Body of pancreas (tissue), 4 donors: ENCODE results near the gene KLK1. TPM values are rescaled to one million over a fixed set of nuclear protein-coding genes. Genes with fewer than 3 reads are reported as not detected.

Experiments
- ATAC-seq: fragments of 150-250 bp; one replicate; pipeline ENCODE4 v1.9.1; 2016
- DNase-seq, 4 donors: peaks; one replicate each; pipeline ENCODE4 v3.0.0-alpha.2; 2019
- H3K27ac ChIP-seq, 4 donors: fragments of 200-600 bp; sonication (generic); 1 replicate in 3 of 4; 2 replicates in 1 of 4; pipeline versions ENCODE4 v1.5.1 to v1.6.1; 2016 to 2019; ENCODE audit warnings: mild to moderate bottlenecking in 1 of 4, mixed read lengths in 1 of 4, moderate library complexity in 1 of 4
- H3K27me3 ChIP-seq, 2 donors: fragments of 200-600 bp; sonication (generic); one replicate each; pipeline ENCODE4 v1.6.0; 2016; ENCODE audit warnings: mild to moderate bottlenecking in 1 of 2
- H3K36me3 ChIP-seq, 2 donors: fragments of 200-600 bp; sonication (generic); replicated peaks in 1 of 2; 2 replicates each; pipeline ENCODE4 v1.5.1; 2016; ENCODE audit warnings: low read depth in 2 of 2; ENCODE audit not compliant: insufficient read depth in 1 of 2
- H3K4me1 ChIP-seq: fragments of 200-600 bp; sonication (generic); one replicate; pipeline ENCODE4 v1.6.0; 2016
- H3K4me3 ChIP-seq, 2 donors: fragments of 200-600 bp; sonication (generic); 1 replicate in 1 of 2; 2 replicates in 1 of 2; pipeline ENCODE4 v1.5.1; 2016 to 2019
- H3K9me3 ChIP-seq, 3 donors: fragments of 200-600 bp; sonication (generic); 1 replicate in 2 of 3; 2 replicates in 1 of 3; pipeline ENCODE4 v1.5.1; 2016
- POLR2A ChIP-seq, 3 donors: fragments of 450-650 bp; IDR thresholded peaks; one replicate each; pipeline ENCODE4 v1.6.1; 2016; ENCODE audit warnings: antibody characterized with exemption in 3 of 3, mild to moderate bottlenecking in 2 of 3
- WGBS, 2 donors: methylation state at CpG; one replicate each; pipeline ENCODE4 v1.1.5; 2017; 5-methylcytosine and 5-hydroxymethylcytosine counted together
- intact Hi-C: fragments of 100-400 bp; cut with DNase I; formaldehyde crosslinking; loops from one replicate; pipeline ENCODE4 v1.15.1; 2023
- total RNA-seq, 2 donors: library from RNA; depleted of rRNA; stranded (reverse); fragments of >200 nt; gene quantifications; one replicate each; pipeline ENCODE4 v1.1.0, GENCODE V29; 2016
- TF ChIP-seq, protein P1 (sequence below), 7 experiments: fragments of 450-650 bp in 4 of 7; fragments of 200-600 bp in 3 of 7; sonication (generic) in 3 of 7; IDR thresholded peaks; one replicate each; pipeline ENCODE4 v1.5.1; 2016 to 2019; ENCODE audit warnings: antibody characterized with exemption in 7 of 7

Gene KLK1
- total RNA-seq, 2 donors from 2014 or later = 937 to 947 TPM

DNA sequence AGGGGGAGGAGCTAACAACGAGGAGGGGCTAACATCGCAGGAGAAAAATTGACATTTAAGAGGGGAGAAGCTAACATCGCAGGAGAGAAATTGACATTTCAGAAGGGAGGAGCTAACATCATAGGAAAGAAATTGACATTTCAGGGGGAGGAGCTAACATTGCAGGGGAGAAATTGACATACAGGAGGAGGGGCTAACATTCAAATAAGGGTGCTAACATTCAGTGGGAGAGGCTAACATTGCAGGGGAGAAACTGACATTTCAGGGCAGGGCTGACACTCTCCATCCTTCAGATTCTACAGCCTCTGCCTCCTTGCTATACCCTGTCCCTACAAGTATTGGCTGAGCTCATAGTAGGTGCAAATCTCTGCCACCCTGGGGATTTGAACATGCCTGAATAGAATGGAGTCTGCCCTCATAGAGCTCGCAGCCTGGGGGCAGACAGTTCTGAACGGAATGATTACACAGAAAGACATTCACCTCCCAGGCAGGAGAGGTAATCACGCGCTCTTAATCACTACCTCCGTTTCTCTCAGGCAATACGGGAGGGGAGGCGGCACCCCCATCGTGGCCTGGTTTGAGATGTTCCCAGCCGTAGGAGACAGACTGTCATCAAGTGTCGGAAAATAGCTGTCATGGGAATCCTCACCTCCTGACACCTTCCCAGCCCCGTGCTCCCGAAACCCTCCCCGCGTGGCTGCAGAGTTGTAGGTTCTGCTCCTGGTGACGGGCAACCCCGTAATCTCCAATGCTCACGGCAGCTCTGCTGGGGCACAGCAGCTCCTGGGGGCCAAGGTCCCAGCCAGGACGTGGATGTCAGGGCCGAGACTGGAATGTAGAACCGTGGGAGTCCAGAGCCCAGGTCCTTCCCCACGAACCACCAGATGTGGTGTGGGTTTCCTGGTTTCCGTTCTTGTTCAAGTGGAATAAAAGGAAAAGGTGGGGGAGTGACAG, 43.8 kb downstream of the KLK1 start:
- WGBS, 2 donors = 30 to 31% methylated on average over 12 to 25 of the region's 25 CpGs
- TF ChIP-seq POLR2A (IDR thresholded peaks at IDR 0.05) = no peak
- TF ChIP-seq, protein P1, sequence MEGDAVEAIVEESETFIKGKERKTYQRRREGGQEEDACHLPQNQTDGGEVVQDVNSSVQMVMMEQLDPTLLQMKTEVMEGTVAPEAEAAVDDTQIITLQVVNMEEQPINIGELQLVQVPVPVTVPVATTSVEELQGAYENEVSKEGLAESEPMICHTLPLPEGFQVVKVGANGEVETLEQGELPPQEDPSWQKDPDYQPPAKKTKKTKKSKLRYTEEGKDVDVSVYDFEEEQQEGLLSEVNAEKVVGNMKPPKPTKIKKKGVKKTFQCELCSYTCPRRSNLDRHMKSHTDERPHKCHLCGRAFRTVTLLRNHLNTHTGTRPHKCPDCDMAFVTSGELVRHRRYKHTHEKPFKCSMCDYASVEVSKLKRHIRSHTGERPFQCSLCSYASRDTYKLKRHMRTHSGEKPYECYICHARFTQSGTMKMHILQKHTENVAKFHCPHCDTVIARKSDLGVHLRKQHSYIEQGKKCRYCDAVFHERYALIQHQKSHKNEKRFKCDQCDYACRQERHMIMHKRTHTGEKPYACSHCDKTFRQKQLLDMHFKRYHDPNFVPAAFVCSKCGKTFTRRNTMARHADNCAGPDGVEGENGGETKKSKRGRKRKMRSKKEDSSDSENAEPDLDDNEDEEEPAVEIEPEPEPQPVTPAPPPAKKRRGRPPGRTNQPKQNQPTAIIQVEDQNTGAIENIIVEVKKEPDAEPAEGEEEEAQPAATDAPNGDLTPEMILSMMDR (IDR thresholded peaks at IDR 0.05) = no peak
- peaks cover 0 to 39% of the 10 kb centered on the region in 2 donors for H3K27me3 ChIP-seq

DNA sequence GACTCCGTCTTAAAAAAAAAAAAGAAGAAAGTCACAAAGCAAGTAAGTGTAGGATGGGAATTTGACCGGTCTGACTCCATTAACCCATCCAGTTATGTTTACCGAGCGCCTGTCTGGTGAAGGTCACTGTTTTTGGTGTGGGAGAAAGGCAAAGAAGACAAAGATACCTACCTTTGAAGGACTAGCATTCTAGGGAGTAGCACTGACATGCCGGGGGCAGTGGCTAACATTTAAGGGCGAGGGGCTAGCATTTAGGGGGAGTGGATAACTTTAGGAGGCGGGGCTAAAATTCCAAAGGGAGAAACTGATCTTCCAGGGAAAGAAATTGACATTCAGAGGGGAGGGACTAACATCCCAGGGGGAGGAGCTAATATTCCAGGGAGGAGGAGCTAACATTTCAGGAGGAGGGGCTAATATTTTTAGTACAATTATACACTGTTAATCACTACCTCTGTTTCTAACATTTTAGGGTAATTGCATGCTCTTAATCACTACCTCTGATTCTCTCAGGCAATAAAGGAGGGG, 44.6 kb downstream of the KLK1 start:
- no peak for ATAC-seq
- no peak for TF ChIP-seq POLR2A (IDR thresholded peaks at IDR 0.05)
- TF ChIP-seq, protein P1 (IDR thresholded peaks at IDR 0.05) = no peak
- no peak for DNase-seq
- Histone ChIP-seq H3K4me3 (no peak overlapping the region), H3K27ac (no peak overlapping the region), H3K27me3 (peaks cover 0 to 39% of the 10 kb centered on the region in 2 donors), H3K9me3 (no peaks in the 10 kb centered on the region), H3K36me3 (no peaks in the 10 kb centered on the region), H3K4me1 (no peaks in the 10 kb centered on the region)
- intact Hi-C loops = no loop called here
- 32% methylated on average over 6 to 7 of the region's 7 CpGs for WGBS, 2 donors

More for the DNA sequence above, 43.8 kb downstream of the KLK1 start:
- Histone ChIP-seq H3K4me3 (no peak overlapping the region), H3K4me1 (no peaks in the 10 kb centered on the region), H3K27ac (no peak overlapping the region), H3K36me3 (no peaks in the 10 kb centered on the region), H3K9me3 (no peaks in the 10 kb centered on the region)
- DNase-seq (no peak), ATAC-seq (no peak)
- intact Hi-C loops = no loop called here

DNA sequence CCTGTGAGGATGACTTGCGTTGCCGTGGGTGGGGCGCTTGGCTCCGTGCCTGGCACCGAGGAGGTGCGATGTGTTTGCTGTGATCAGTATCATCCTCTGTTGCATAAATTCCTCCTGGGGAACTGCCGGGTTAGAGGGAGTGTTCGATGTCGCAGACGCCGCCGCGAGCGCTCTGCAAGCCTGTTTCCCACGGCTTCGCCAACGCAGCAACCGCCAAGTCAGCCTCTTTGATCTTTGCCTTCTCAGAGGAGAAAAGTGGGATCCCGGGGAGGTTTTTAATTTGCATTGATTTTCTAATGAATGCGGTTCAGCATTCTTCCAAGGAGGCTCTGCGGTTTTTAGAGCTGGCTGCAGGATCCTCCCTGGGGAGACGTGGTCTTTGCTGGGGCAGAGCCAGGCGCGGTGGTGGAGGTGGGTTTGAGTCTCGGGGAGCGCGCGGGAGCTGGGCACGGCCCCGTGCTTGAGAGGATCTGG, 45.7 kb downstream of the KLK1 start:
- no peaks in the 10 kb centered on the region for H3K9me3 ChIP-seq
- no peaks in the 10 kb centered on the region for H3K4me1 ChIP-seq
- DNase-seq (no peak), ATAC-seq (no peak)
- TF ChIP-seq, protein P1 (IDR thresholded peaks at IDR 0.05) = no peak
- no peak for TF ChIP-seq POLR2A (IDR thresholded peaks at IDR 0.05)
- WGBS, 2 donors = 0% methylated on average over 3 to 30 of the region's 30 CpGs
- no peak overlapping the region for H3K27ac ChIP-seq
- H3K27me3 ChIP-seq = peaks cover 0 to 39% of the 10 kb centered on the region in 2 donors
- intact Hi-C loops = no loop called here
- no peak overlapping the region for H3K4me3 ChIP-seq
- H3K36me3 ChIP-seq = no peaks in the 10 kb centered on the region

DNA sequence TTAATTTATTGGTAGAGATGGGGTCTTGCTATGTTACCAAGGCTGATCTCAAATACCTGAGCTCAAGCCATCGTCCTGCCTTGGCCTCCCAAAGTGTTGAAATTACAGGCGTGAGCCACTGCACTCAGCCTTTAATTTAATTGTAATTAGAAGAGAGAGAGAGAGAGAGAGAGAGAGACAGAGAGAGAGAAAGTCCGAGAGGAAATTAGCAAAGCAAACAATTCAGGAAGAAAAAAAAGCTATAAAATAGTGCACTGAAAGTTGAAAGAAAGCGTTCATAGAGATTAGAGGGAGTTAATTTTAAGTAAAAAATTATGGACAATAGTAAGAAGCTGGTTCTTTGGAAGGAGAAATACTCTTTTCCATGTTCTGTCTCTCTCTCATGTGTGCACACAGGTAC, 46.3 kb downstream of the KLK1 start:
- ATAC-seq (no peak), DNase-seq (no peak)
- Histone ChIP-seq H3K9me3 (peaks cover 0 to 5% (median 0%) of the 10 kb centered on the region in 3 donors), H3K27ac (no peak overlapping the region), H3K4me1 (no peaks in the 10 kb centered on the region), H3K27me3 (peaks cover 0 to 39% of the 10 kb centered on the region in 2 donors), H3K36me3 (no peaks in the 10 kb centered on the region), H3K4me3 (no peak overlapping the region)
- intact Hi-C loops = no loop called here
- 21 to 28% methylated on average over 4 of the region's 4 CpGs for WGBS, 2 donors
- TF ChIP-seq, protein P1 (IDR thresholded peaks at IDR 0.05) = no peak
- no peak for TF ChIP-seq POLR2A (IDR thresholded peaks at IDR 0.05)
